Measurements from ENCODE around the gene SEC62. TPM values are rescaled to one million over a fixed set of nuclear protein-coding genes. Genes with fewer than 3 reads are reported as not detected.

Gene SEC62
- total RNA-seq, 2 donors from 2014 or later = 151 to 155 TPM

DNA sequence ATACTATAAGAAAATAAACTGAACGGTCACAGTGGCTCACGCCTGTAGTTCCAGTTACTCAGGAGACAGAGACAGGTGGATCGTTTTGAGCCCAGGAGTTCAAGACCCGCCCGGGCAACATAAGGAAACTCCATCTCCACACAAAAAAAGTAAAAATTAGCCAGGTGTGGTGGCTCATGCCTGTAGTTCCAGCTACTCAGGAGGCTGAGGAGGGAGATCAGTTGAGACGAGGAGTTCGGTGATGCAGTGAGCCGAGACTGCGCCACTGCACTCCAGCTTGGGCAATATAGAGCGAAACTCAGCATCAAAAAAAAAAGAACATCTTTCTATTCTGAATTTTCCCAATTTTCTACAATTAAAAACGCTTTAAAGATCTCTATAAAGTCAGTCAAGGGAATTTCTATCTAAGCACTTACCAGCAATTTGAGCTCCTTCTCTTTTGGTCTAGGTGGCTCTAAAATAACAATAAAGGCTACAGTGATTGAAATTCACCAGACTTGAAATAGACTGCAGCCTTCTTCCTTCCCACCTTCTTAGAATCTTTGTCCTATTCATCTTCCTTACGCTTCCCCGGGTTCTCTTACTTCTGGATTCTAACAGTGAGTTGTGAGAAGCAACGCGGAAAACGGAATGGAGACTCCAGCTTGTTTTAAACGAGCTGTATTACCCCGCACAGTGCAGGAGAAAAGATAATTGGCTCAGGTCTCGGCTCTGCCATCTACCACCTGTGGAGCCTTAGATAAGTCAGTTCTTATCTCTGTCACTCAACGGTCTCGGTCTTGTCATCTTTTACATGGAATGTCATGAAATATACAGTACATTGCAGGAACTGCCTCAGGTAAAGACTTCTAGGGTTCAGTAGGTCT, 812 bp upstream of the SEC62 start:
- intact Hi-C loops (cut with DNase I) = no loop called here

GRCh38 chr3:169966951-169967915, 626 bp downstream of the SEC62 start:
- intact Hi-C loops (cut with DNase I) = no loop called here
- DNase-seq (ENCODE audit: low spot score) = peak; percentile 85

More for the DNA sequence above, 812 bp upstream of the SEC62 start:
- no peak for DNase-seq (ENCODE audit: low spot score)

DNA sequence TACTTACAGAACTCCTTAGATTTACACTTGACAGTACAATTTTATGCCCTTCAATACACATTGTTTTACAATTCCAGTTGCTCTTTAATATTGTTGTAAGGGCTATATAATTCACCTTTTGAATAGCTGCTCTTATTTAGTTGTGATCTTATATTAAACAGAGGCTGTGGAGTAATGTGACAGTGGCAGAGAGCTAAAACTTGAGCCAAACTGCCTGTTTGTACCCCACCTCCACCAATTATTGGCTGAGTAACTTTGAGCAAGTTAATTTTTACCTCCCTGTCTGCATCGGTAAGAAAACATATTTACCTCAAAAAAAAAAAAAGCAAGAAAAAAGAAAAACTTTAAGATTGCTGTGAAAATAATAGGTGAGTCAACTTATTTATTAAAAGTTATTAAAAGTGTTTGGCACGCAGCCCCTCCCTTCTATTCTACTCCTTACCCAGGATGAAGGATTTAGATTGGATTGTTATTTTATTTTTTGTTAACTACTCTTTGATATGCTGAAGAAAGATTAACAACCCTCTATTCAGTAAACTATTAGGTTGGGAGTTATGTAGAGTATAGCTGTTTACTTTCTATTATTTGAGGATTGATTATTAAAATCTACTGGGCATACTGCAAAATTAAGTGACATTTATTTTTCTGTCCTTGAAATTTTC, 1.7 kb downstream of the SEC62 start:
- intact Hi-C loops (cut with DNase I) = no loop called here
- DNase-seq (ENCODE audit: low spot score) = no peak

GRCh38 chr3:169969174-169970095, 2.8 kb downstream of the SEC62 start:
- DNase-seq (ENCODE audit: low spot score) = no peak
- intact Hi-C loops (cut with DNase I) = no loop called here

- DNase-seq (ENCODE audit: low spot score) = no peak
- intact Hi-C loops (cut with DNase I) = no loop called here
Observed at GRCh38 chr3:169970847-169971246, 4.2 kb downstream of the SEC62 start.

GRCh38 chr3:169971522-169971921, 4.9 kb downstream of the SEC62 start:
- DNase-seq (ENCODE audit: low spot score) = no peak
- intact Hi-C loops (cut with DNase I) = no loop called here

DNA sequence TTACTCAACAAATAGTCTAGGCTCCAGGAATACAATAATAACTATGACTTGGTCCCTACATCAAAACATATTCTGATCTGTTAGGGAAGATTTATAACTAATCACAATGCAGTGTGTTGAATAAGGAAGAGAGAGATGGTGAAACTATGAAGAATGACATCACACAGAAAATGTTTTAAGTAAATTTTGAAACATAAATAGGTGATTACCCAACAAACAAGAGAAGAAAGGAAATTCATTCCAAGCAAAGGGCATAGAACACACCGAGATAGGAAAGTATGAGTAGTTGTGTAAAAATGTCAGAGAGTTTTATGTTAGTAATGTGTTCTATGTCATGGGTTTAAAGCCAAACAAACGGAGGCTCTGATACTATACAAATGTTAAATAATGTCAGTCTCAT, 13.4 kb downstream of the SEC62 start:
- intact Hi-C loops (cut with DNase I) = no loop called here
- DNase-seq (ENCODE audit: low spot score) = no peak

- no peak for DNase-seq (ENCODE audit: low spot score)
- intact Hi-C loops (cut with DNase I) = no loop called here
Observed at GRCh38 chr3:169984292-169984691, 17.7 kb downstream of the SEC62 start.

DNA sequence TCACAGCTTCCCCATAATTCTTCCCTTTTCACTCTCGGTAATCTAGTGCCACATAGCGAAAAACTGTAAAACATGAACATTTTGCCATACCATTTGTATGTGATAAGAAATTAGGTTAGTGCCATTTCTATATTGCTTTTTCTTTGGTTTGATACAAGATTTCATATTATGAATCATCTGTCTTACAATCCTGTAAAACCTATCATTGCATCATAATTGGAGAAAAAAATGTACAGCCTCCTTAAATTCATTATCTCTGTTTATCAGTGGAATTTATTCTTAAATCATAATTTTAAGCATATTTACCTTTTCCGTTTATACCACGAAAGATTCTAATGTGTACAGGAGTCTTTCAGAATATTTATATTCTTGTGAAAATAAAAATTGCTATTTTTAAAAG, 23.8 kb downstream of the SEC62 start:
- DNase-seq (ENCODE audit: low spot score) = no peak
- intact Hi-C loops (cut with DNase I) = no loop called here

DNA sequence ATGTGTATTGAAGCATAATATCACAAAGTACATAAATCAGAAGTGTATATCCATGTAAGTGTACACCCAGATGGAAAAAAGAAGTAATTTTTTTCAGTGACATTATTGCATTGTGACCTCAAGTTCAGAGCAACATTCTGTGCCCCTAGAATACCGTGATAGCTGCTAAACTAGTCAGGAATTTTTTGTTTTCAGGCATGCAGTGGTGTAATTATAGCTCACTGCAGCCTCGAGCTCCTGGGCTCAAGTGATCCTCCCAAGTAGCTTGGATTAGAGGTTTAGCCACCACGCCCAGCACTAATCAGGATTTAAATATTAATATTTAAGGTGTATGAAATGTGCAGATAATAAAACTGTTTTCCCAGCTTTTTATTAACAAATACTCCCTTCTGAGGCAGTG, 25.5 kb downstream of the SEC62 start:
- intact Hi-C loops (cut with DNase I) = no loop called here
- no peak for DNase-seq (ENCODE audit: low spot score)

GRCh38 chr3:169992781-169993180, 26.2 kb downstream of the SEC62 start:
- no peak for DNase-seq (ENCODE audit: low spot score)
- intact Hi-C loops (cut with DNase I) = no loop called here

DNA sequence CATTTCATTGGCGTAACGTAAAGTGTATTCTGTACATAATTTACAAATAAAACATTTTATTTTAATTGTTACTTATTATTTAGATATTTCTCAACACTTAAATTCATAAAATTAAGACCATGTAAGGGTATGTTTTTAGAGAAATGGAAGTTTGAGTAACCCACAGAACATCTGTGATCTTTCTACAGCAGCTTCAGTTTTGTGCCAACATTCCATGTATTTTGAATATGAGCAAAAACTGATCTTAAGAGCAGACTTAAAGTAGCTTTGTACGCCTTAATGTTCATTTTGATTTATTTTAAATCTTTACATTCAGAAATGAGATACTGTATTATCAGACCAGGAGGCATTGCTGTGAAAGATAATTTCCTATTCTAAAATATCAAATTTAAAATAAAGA, 27.2 kb downstream of the SEC62 start:
- no peak for DNase-seq (ENCODE audit: low spot score)
- intact Hi-C loops (cut with DNase I) = no loop called here

DNA sequence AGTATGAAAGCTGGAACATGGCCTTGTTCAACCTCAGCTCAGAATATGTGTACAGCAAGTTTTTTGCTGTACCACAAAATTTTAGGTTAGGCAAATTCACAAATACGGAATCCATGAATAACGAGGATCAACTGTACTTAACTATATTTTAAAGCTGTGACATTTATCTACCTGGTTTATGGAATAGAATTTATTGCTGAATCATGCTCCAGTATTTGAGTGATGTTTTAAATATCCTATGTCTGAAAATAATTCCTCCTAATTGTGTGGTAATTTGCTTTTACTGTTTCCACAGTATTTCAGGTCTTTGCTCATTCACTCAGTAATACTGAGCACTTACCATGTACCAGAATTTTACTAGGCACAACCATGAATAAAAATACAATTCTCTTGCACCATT, 29.5 kb downstream of the SEC62 start:
- DNase-seq (ENCODE audit: low spot score) = no peak
- intact Hi-C loops (cut with DNase I) = no loop called here

DNA sequence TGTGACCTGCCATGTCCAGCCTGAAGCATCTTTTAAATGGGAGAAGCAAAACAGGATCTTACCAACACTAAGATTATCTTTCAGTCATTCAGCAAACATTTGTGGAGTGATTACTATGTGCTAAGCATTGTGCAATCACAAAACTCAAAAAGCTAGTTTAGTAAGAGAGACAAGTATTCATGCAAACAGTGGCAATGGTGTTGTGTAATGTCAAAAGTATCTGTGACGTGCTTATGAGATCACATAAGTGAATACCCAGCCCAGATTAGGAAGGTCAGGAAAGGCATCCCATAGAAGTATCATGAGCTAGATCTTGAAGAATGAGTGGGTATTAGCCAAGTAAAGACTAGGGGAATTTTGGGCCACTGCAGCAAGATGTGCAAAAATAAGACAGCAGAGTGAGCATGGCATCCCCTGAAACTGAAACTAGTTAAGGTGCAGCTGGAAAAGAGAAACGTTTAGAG, 32.1 kb downstream of the SEC62 start:
- DNase-seq (ENCODE audit: low spot score) = no peak
- intact Hi-C loops (cut with DNase I) = no loop called here

DNA sequence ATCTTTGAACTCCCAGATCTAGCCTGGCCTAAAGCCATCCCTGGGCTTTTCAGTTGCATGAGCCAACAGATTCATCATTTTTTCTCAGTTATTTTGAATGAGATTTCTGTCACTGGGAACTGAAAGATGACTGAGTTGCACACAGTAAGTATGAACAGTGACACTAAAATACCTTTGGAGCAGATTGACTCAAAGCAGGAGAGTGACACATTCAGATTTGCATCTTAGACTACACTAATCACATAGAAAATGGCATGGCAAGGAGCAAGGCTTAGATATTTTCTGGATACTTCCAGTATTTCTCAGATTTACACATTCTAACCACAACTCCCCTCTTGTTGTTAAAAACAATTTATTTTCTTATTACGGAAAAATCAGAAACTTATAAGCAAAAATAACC, 32.8 kb downstream of the SEC62 start:
- no peak for DNase-seq (ENCODE audit: low spot score)
- intact Hi-C loops (cut with DNase I) = no loop called here

DNA sequence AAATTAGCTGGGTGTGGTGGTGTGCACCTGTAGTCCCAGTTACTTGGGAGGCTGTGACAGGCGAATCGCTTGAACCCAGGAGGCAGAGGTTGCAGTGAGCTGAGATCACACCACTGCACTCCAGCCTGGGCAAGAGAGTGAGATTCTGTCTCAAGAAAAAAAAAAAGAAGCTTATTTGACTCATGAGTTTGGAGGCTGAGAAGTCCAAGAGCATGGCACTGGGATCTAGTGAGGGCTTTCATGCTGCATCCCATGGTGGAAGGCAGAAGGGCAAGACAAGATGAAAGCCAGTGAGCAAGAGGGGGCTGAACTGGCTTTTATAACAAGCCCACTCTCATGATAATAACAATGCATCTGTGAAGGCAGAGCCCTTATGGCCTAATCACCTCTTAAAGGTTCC, 33.4 kb downstream of the SEC62 start:
- DNase-seq (ENCODE audit: low spot score) = no peak
- intact Hi-C loops (cut with DNase I) = no loop called here

DNA sequence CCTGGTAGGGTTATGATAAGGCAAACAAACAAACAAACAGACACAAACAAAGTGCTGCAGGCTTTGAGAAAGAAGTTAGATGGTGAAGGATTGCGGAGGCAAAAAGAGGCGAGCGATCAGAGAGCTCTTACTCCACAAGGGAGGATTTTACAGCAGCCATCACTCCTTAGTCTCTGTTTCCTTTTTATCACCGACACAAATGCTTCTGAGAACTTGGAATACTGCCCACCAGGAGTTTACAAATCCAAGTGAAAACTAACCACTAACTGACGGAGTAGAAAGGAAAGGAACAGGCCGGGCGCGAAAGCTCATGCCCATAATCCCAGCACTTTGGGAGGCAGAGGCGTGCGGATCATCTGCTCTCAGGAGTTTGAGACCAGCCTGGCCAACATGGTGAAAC, 35.6 kb downstream of the SEC62 start:
- intact Hi-C loops (cut with DNase I) = no loop called here

DNA sequence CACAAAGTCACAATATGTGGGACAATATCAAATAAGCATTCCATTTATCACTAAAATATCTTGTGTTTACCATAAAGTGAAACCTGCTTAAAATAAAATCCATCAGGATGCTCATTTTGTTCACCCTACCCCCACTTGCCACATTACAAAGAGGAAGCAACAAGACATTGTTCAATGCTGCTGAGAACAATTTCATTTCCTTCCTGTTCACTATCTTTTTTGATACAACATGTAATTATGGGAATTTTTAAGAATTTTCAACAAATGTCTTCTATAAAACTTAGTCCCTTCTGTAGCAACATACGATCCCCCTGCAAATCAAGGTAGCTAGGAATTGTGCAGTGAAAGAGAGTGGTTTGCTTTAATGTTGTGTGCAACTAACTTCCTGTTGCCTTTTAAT, 36.3 kb downstream of the SEC62 start:
- intact Hi-C loops (cut with DNase I) = no loop called here
- no peak for DNase-seq (ENCODE audit: low spot score)

More for the DNA sequence above, 35.6 kb downstream of the SEC62 start:
- DNase-seq (ENCODE audit: low spot score) = no peak

DNA sequence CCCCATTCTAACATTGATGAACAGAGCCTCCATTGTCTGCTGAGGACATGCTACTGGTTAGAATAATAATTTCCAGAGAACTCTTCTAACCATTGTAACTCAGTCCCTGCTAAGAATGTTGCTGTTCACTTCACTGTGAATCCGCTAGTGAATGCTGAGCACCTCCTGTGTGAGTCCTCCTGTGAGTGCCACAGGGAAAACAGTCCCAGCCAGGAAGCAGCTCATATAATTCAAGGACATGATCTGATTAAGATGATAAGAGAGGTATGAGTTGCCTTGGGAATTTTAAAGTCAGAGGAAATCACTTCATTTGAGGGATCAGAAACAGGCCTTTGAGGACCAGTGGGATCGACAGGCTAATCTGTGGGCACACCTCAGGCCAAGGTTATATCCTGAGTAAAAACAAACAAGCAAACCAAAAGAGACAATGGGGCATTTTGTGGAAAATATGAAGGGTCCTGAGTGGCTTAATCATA, 37.3 kb downstream of the SEC62 start:
- intact Hi-C loops (cut with DNase I) = no loop called here
- no peak for DNase-seq (ENCODE audit: low spot score)
